Neural crest cell (in vitro differentiated cells): Measurements from ENCODE around the gene YIF1A. TPM values are rescaled to one million over a fixed set of nuclear protein-coding genes. Genes with fewer than 3 reads are reported as not detected.
A peak's percentile ranks its signal among the peaks of the same experiment; 100 is the strongest.

ENCODE experiments used
- DNase-seq: peaks from one replicate; pipeline ENCODE4 v3.0.0; 2021; ENCODE audit warnings: low read depth, mixed read lengths, low spot score
- H3K27ac Mint-ChIP-seq: one replicate; pipeline ENCODE4 v1.8.0; 2021; ENCODE audit warnings: mild to moderate bottlenecking, mixed read lengths; ENCODE audit not compliant: unreplicated experiment
- H3K27me3 Mint-ChIP-seq: 2 replicates; pipeline ENCODE4 v1.8.0; 2021; ENCODE audit warnings: low read depth, mild to moderate bottlenecking, mixed read lengths
- H3K36me3 Mint-ChIP-seq: 2 replicates; pipeline ENCODE4 v1.8.0; 2021; ENCODE audit warnings: low read depth, mild to moderate bottlenecking, mixed read lengths
- H3K4me1 Mint-ChIP-seq: 2 replicates; pipeline ENCODE4 v1.8.0; 2021; ENCODE audit warnings: mixed read lengths
- H3K4me3 Mint-ChIP-seq: one replicate; pipeline ENCODE4 v1.8.0; 2021; ENCODE audit warnings: mild to moderate bottlenecking, mixed read lengths
- H3K9me3 Mint-ChIP-seq: 2 replicates; pipeline ENCODE4 v1.8.0; 2021; ENCODE audit warnings: mixed read lengths
- CTCF ChIP-seq: fragments of 200-600 bp; sonication (generic); conservative IDR thresholded peaks from 2 replicates; pipeline ENCODE4 v1.5.0; 2021; ENCODE audit warnings: antibody characterized with exemption, mild to moderate bottlenecking
- total RNA-seq: library from RNA; stranded (reverse); gene quantifications from 2 replicates; pipeline ENCODE4 v1.2.1, GENCODE V29; 2021

The YIF1A gene
- total RNA-seq, 1 donor from 2014 or later = 60.9 TPM

- Mint-ChIP-seq H3K27ac (no peak overlapping the region), H3K4me3 (no peak overlapping the region), H3K27me3 (peaks cover 5% of the 10 kb centered on the region), H3K9me3 (no peaks in the 10 kb centered on the region), H3K36me3 (no peaks in the 10 kb centered on the region), H3K4me1 (peaks cover 16% of the 10 kb centered on the region)
- TF ChIP-seq CTCF = no peak
- no peak for DNase-seq
Measured at GRCh38 chr11:66310324-66310723, 21.4 kb upstream of the YIF1A start.

DNA sequence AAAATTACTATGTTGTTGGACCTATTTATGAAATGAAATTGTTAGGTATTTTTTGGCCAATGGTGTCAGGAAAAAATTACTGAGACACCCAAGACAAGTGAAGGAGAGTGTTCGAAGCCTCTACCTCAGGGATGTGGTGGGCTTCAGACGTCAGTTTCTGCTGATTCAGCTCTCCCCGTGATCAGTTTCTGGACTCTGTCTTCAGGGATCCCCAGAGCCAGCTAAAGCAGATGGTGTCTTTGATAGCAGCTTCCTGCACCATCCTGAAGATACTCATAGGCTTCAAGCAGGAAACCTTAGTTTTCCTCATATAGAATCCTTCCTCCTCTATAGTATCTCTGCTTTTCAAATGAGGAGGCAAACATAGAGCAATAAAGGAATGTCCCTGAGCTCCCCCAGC, 20.5 kb upstream of the YIF1A start:
- H3K9me3 Mint-ChIP-seq = no peaks in the 10 kb centered on the region
- TF ChIP-seq CTCF = no peak
- no peaks in the 10 kb centered on the region for H3K36me3 Mint-ChIP-seq
- peak overlapping the region; percentile 51 for H3K4me3 Mint-ChIP-seq
- H3K4me1 Mint-ChIP-seq = peaks cover 13% of the 10 kb centered on the region
- DNase-seq = no peak
- H3K27ac Mint-ChIP-seq = no peak overlapping the region
- H3K27me3 Mint-ChIP-seq = peaks cover 5% of the 10 kb centered on the region

GRCh38 chr11:66302656-66303055, 13.7 kb upstream of the YIF1A start:
- Mint-ChIP-seq H3K36me3 (no peaks in the 10 kb centered on the region), H3K27ac (no peak overlapping the region), H3K4me3 (no peak overlapping the region), H3K27me3 (peaks cover 10% of the 10 kb centered on the region), H3K9me3 (no peaks in the 10 kb centered on the region), H3K4me1 (no peaks in the 10 kb centered on the region)
- TF ChIP-seq CTCF = no peak
- DNase-seq = no peak

GRCh38 chr11:66299186-66299585, 10.2 kb upstream of the YIF1A start:
- H3K27ac Mint-ChIP-seq = no peak overlapping the region
- H3K9me3 Mint-ChIP-seq = no peaks in the 10 kb centered on the region
- H3K4me1 Mint-ChIP-seq = no peaks in the 10 kb centered on the region
- TF ChIP-seq CTCF = no peak
- no peak overlapping the region for H3K4me3 Mint-ChIP-seq
- peaks cover 22% of the 10 kb centered on the region for H3K27me3 Mint-ChIP-seq
- no peaks in the 10 kb centered on the region for H3K36me3 Mint-ChIP-seq
- no peak for DNase-seq

DNA sequence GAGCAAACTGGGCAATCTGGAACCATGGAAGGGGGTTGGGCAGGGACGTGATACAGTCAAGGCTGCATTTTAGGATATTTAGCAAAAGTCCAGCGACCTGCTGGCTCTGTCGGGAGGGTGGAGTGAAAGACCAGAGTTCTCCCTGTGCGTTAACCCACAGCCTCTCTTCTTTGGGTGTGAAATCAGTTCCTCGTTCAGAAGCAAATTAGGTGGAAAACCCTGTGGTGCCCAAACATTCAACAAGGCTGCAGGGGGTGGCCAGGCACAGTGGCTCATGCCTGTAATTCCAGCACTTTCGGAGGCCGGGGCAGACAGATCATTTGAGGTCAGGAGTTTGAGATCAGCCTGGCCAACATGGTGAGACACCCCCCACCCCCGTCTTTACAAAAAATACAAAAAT, 8.7 kb upstream of the YIF1A start:
- TF ChIP-seq CTCF = no peak
- H3K4me3 Mint-ChIP-seq = no peak overlapping the region
- H3K9me3 Mint-ChIP-seq = no peaks in the 10 kb centered on the region
- peaks cover 37% of the 10 kb centered on the region for H3K27me3 Mint-ChIP-seq
- no peak overlapping the region for H3K27ac Mint-ChIP-seq
- peaks cover 4% of the 10 kb centered on the region for H3K4me1 Mint-ChIP-seq
- no peak for DNase-seq
- no peaks in the 10 kb centered on the region for H3K36me3 Mint-ChIP-seq
